SU-DHL-6 (cell line): ENCODE results near the gene UNC5A.

Source experiments
- H2AFZ ChIP-seq: fragments of 200-600 bp; sonication (generic); 2 replicates; pipeline ENCODE4 v1.6.1; 2014; ENCODE audit warnings: low read depth, mild to moderate bottlenecking, moderate library complexity, mixed read lengths, antibody characterized with exemption, low read length; ENCODE audit not compliant: severe bottlenecking
- H3F3A ChIP-seq: fragments of 200-600 bp; shearing (Covaris generic); 2 replicates; pipeline ENCODE4 v1.6.0; 2016; ENCODE audit warnings: antibody characterized with exemption, mild to moderate bottlenecking; ENCODE audit not compliant: insufficient read depth
- H3K27ac ChIP-seq: fragments of 200-600 bp; sonication (generic); 2 replicates; pipeline ENCODE4 v1.5.1; 2016; ENCODE audit warnings: low read depth, mild to moderate bottlenecking, low read length, moderate library complexity, mixed read lengths
- H3K27me3 ChIP-seq: fragments of 200-600 bp; sonication (generic), shearing (Covaris generic); 2 replicates; pipeline ENCODE4 v1.6.0; 2014; ENCODE audit warnings: mild to moderate bottlenecking, low read length
- H3K36me3 ChIP-seq: fragments of 200-600 bp; sonication (generic); 2 replicates; pipeline ENCODE4 v1.6.1; 2014; ENCODE audit warnings: mild to moderate bottlenecking, low read length, mixed read lengths
- H3K4me2 ChIP-seq: fragments of 300-600, 200-600 bp; shearing (Covaris generic), sonication (generic); 2 replicates; pipeline ENCODE4 v1.6.0; 2014; ENCODE audit warnings: low read length, low read depth, mild to moderate bottlenecking; ENCODE audit not compliant: poor library complexity, severe bottlenecking
- H3K4me3 ChIP-seq: fragments of 200-600 bp; sonication (generic); 2 replicates; pipeline ENCODE4 v1.5.1; 2014; ENCODE audit warnings: antibody characterized with exemption, low read length, mild to moderate bottlenecking, mixed read lengths; ENCODE audit not compliant: insufficient read depth, poor library complexity, severe bottlenecking
- H3K79me2 ChIP-seq: fragments of 200-600 bp; sonication (generic); 2 replicates; pipeline ENCODE4 v1.6.1; 2014; ENCODE audit warnings: mild to moderate bottlenecking, low read length, moderate library complexity; ENCODE audit not compliant: insufficient read depth
- H3K9ac ChIP-seq: fragments of 200-600 bp; sonication (generic); 2 replicates; pipeline ENCODE4 v1.7.0; 2014; ENCODE audit warnings: mild to moderate bottlenecking, low read length
- H3K9me2 ChIP-seq: fragments of 200-600 bp; sonication (generic); replicated peaks from 2 replicates; pipeline ENCODE4 v1.6.1; 2014; ENCODE audit warnings: low read length; ENCODE audit not compliant: insufficient read depth
- H3K9me3 ChIP-seq: fragments of 200-600 bp; sonication (generic); 2 replicates; pipeline ENCODE4 v1.6.1; 2014; ENCODE audit warnings: low read length, mixed read lengths; ENCODE audit not compliant: insufficient read depth
- H4K20me1 ChIP-seq: fragments of 200-600 bp; sonication (generic); 2 replicates; pipeline ENCODE4 v1.6.1; 2014; ENCODE audit warnings: low read depth, mild to moderate bottlenecking, antibody characterized with exemption, low read length, moderate library complexity, mixed read lengths
- CTCF ChIP-seq: fragments of 200-600 bp; sonication (generic); IDR thresholded peaks from one replicate; pipeline ENCODE4 v1.5.1; 2017; ENCODE audit warnings: antibody characterized with exemption, mild to moderate bottlenecking, low read length, moderate library complexity; ENCODE audit not compliant: insufficient read depth, poor library complexity, severe bottlenecking
- EZH2phosphoT487 ChIP-seq: fragments of 200-600 bp; sonication (generic), shearing (Covaris generic); conservative IDR thresholded peaks from 2 replicates; pipeline ENCODE4 v1.6.1; 2018; ENCODE audit warnings: mild to moderate bottlenecking, antibody characterized with exemption, low read length, moderate library complexity, mixed read lengths

UNC5A gene

DNA sequence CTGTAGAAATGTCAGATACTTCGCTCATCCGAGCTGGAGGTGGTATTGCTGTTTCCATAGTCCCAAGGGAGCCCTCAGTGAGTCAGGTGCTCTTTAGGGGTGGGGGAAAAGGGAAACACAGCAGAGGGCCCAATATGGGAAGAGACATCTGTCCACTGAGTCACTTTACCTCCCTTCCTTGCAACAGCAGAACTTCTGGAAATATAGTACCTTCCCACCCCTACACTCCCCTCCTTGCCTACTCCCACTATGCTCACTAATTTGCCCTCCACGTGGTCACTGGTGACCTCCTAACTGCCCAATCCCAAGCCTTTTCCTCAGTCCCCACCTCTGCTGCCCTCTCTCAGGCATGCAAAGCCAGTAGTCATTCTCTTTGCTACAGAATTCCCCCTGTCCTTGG lies 86.9 kb downstream of the UNC5A start:
- peaks cover 6% of the 10 kb centered on the region; the same call in 1 of the 2 replicates for H3F3A ChIP-seq
- H2AFZ ChIP-seq = no peak overlapping the region
- H3K79me2 ChIP-seq = no peaks in the 10 kb centered on the region
- TF ChIP-seq CTCF (no peak), EZH2phosphoT487 (no peak)
- no peaks in the 10 kb centered on the region for H3K27me3 ChIP-seq
- no peak overlapping the region for H3K4me2 ChIP-seq
- H3K9me2 ChIP-seq = no peaks in the 10 kb centered on the region
- H3K27ac ChIP-seq = no peak overlapping the region
- no peaks in the 10 kb centered on the region for H4K20me1 ChIP-seq
- H3K9ac ChIP-seq = no peak overlapping the region
- H3K9me3 ChIP-seq = no peaks in the 10 kb centered on the region
- H3K36me3 ChIP-seq = no peaks in the 10 kb centered on the region
- no peak overlapping the region for H3K4me3 ChIP-seq

GRCh38 chr5:176899296-176899891 lies 89.0 kb downstream of the UNC5A start, which contains the start of gene HK3:
TSS of gene HK3 (minus strand) at chr5:176899346. CDS start at chr5:176896159, 3,187 bp downstream.
- no peaks in the 10 kb centered on the region for H3K9me2 ChIP-seq
- no peaks in the 10 kb centered on the region for H3K9me3 ChIP-seq
- H2AFZ ChIP-seq = no peak within 1 kb of the TSS
- no peaks in the 10 kb centered on the region for H3K79me2 ChIP-seq
- H3K36me3 ChIP-seq = peaks cover 2% of the 10 kb centered on the region; the same call in 1 of the 2 replicates
- H3K27ac ChIP-seq = no peak within 1 kb of the TSS
- TF ChIP-seq EZH2phosphoT487 = no peak
- TF ChIP-seq CTCF = no peak
- H3F3A ChIP-seq = peaks cover 6% of the 10 kb centered on the region; the same call in 1 of the 2 replicates
- H3K4me3 ChIP-seq = no peak within 1 kb of the TSS
- no peaks in the 10 kb centered on the region for H4K20me1 ChIP-seq
- H3K9ac ChIP-seq = no peak within 1 kb of the TSS
- no peaks in the 10 kb centered on the region for H3K27me3 ChIP-seq
- no peak within 1 kb of the TSS for H3K4me2 ChIP-seq

- H3K79me2 ChIP-seq = no peaks in the 10 kb centered on the region
- no peaks in the 10 kb centered on the region for H3K9me2 ChIP-seq
- H3F3A ChIP-seq = peaks cover 6% of the 10 kb centered on the region; the same call in 1 of the 2 replicates
- H3K4me2 ChIP-seq = no peak overlapping the region
- TF ChIP-seq EZH2phosphoT487 (no peak), CTCF (no peak)
- H3K27ac ChIP-seq = no peak overlapping the region
- H4K20me1 ChIP-seq = no peaks in the 10 kb centered on the region
- no peak overlapping the region for H3K9ac ChIP-seq
- no peaks in the 10 kb centered on the region for H3K9me3 ChIP-seq
- H3K27me3 ChIP-seq = no peaks in the 10 kb centered on the region
- no peak overlapping the region for H3K4me3 ChIP-seq
- peaks cover 8% of the 10 kb centered on the region for H3K36me3 ChIP-seq
- no peak overlapping the region for H2AFZ ChIP-seq
Observed at GRCh38 chr5:176899946-176900779, 89.8 kb downstream of the UNC5A start.
